Loucy (cell line): ENCODE measurements around the gene EIF4E2.

ENCODE experiments used
- H2AFZ ChIP-seq: fragments of 200-600 bp; sonication (generic); 2 replicates; pipeline ENCODE4 v1.6.0; 2016; ENCODE audit warnings: antibody characterized with exemption, mild to moderate bottlenecking, low read length, moderate library complexity
- H3F3A ChIP-seq: fragments of 200-600 bp; 2 replicates; pipeline ENCODE4 v1.6.0; 2016; ENCODE audit warnings: antibody characterized with exemption, low read depth, mild to moderate bottlenecking
- H3K27me3 ChIP-seq: fragments of 200-600 bp; sonication (generic); 2 replicates; pipeline ENCODE4 v1.6.1; 2014; ENCODE audit warnings: low read length, mild to moderate bottlenecking; ENCODE audit not compliant: insufficient read depth, poor library complexity, severe bottlenecking
- H3K36me3 ChIP-seq: fragments of 200-600 bp; sonication (generic); 2 replicates; pipeline ENCODE4 v1.6.1; 2016; ENCODE audit warnings: low read length; ENCODE audit not compliant: insufficient read depth
- H3K4me1 ChIP-seq: fragments of 200-600 bp; sonication (generic); 2 replicates; pipeline ENCODE4 v1.5.1; 2014; ENCODE audit warnings: low read length, mild to moderate bottlenecking; ENCODE audit not compliant: insufficient read depth, poor library complexity, severe bottlenecking
- H3K4me2 ChIP-seq: fragments of 200-600 bp; sonication (generic); 2 replicates; pipeline ENCODE4 v1.6.0; 2014; ENCODE audit warnings: antibody characterized with exemption, low read length, low read depth, mild to moderate bottlenecking; ENCODE audit not compliant: poor library complexity, severe bottlenecking
- H3K4me3 ChIP-seq: fragments of 200-600 bp; sonication (generic); 2 replicates; pipeline ENCODE4 v1.5.1; 2014; ENCODE audit warnings: low read length, mild to moderate bottlenecking, mixed read lengths; ENCODE audit not compliant: poor library complexity, severe bottlenecking
- H3K79me2 ChIP-seq: fragments of 200-600 bp; sonication (generic); 2 replicates; pipeline ENCODE4 v1.6.1; 2014; ENCODE audit warnings: low read length; ENCODE audit not compliant: insufficient read depth
- H3K9ac ChIP-seq: fragments of 200-600 bp; sonication (generic); 2 replicates; pipeline ENCODE4 v1.6.0; 2014; ENCODE audit warnings: mild to moderate bottlenecking, low read depth, low read length, moderate library complexity; ENCODE audit not compliant: poor library complexity, severe bottlenecking
- H3K9me2 ChIP-seq: fragments of 200-600 bp; sonication (generic); replicated peaks from 2 replicates; pipeline ENCODE4 v1.6.1; 2016; ENCODE audit warnings: low read depth, low read length, mixed read lengths
- H3K9me3 ChIP-seq: fragments of 200-600 bp; sonication (generic); 2 replicates; pipeline ENCODE4 v1.6.1; 2014; ENCODE audit warnings: mild to moderate bottlenecking, antibody characterized with exemption, low read length, low read depth; ENCODE audit not compliant: insufficient read depth
- H4K20me1 ChIP-seq: fragments of 200-600 bp; sonication (generic); 2 replicates; pipeline ENCODE4 v1.6.0; 2014; ENCODE audit warnings: antibody characterized with exemption, low read length, mild to moderate bottlenecking; ENCODE audit not compliant: insufficient read depth, poor library complexity, severe bottlenecking
- CTCF ChIP-seq: fragments of 200-600 bp; sonication (generic); conservative IDR thresholded peaks from 2 replicates; pipeline ENCODE4 v1.5.1; 2014; ENCODE audit warnings: mild to moderate bottlenecking, antibody characterized with exemption, low read length
- EZH2phosphoT487 ChIP-seq: fragments of 200-600 bp; IDR thresholded peaks from 2 replicates; pipeline ENCODE4 v1.6.1; 2018; ENCODE audit warnings: antibody characterized with exemption, mild to moderate bottlenecking, moderate library complexity, borderline replicate concordance

The EIF4E2 gene

DNA sequence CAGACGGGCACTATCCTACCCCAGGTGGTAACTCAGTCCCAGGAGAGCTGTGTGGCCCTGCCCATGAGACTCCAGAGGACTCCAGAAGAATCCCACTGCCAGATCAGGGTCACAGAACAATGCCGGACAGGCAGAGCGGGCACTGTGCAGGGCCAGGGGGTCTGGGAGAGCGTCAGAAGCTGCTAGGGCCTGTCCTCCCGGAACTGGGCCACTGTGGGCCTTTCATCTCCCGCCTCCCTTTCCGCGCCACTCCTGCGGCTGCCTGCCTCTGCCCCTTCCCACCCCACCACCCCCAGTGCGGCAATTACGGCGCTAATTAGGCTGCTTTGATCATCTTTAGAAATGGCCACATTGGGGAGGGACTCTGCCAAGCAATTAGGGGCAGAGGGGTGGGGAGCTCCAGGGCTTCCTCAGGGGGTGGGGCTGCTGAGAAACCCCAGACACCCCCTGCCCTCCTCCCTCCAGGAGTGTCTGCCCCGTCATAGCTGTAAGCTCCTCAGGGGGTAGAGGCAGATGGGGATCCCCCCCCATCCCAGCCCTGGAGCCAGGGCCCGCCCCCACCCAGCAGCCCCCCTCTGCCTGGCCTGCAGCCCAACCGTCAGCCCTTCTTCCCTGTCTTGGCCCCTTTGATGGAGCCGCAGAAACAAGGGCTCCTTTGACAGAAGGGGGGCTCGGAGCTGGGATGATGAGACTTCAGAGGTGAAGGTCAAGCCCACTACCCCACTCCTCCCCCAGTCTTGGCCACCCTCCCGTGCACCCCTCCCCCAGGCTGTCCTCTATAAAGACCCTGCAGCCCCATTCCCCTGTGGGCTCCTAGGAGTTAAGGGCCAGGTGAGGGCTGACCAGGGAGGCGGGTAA is 30.7 kb upstream of the EIF4E2 start, which contains the start of gene PRSS56:
TSS of gene PRSS56 (plus strand) at position 808 of the 858 bp plus-strand sequence. CDS start 211 bp downstream, outside the sequence.
- Histone ChIP-seq H3K79me2 (no peaks in the 10 kb centered on the region), H4K20me1 (no peaks in the 10 kb centered on the region), H3K36me3 (no peaks in the 10 kb centered on the region), H3K4me1 (no peaks in the 10 kb centered on the region), H3K9ac (no peak within 1 kb of the TSS), H3K9me2 (no peaks in the 10 kb centered on the region), H3K9me3 (no peaks in the 10 kb centered on the region), H3K4me3 (no peak within 1 kb of the TSS), H3F3A (no peaks in the 10 kb centered on the region), H2AFZ (no peak within 1 kb of the TSS), H3K4me2 (no peak within 1 kb of the TSS), H3K27me3 (no peaks in the 10 kb centered on the region)
- no peak for TF ChIP-seq CTCF
- TF ChIP-seq EZH2phosphoT487, result no peak

DNA sequence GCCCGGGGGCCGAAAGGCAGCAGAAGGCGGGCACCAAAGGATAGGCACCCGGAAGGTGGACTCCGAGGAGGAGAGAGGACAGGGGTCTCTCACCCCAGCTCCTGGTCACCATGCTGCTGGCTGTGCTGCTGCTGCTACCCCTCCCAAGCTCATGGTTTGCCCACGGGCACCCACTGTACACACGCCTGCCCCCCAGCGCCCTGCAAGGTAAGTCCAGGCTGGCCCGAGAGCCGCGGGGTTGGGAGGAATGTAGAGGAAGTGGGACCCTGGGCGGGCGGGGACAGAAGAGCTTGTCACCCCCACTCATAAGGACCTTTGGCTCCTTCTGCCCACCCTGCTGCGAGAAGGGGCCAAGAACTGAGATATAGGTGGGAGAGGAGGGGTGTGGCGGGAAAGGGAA is 30.0 kb upstream of the EIF4E2 start:
- H3F3A ChIP-seq, result no peaks in the 10 kb centered on the region
- H3K36me3 ChIP-seq, result no peaks in the 10 kb centered on the region
- H3K4me1 ChIP-seq, result no peaks in the 10 kb centered on the region
- no peak for TF ChIP-seq EZH2phosphoT487
- no peak for TF ChIP-seq CTCF
- no peak overlapping the region for H3K4me3 ChIP-seq
- H3K9me2 ChIP-seq, result no peaks in the 10 kb centered on the region
- H2AFZ ChIP-seq, result no peak overlapping the region
- H3K4me2 ChIP-seq, result no peak overlapping the region
- no peak overlapping the region for H3K9ac ChIP-seq
- H3K79me2 ChIP-seq, result no peaks in the 10 kb centered on the region
- H3K27me3 ChIP-seq, result no peaks in the 10 kb centered on the region
- no peaks in the 10 kb centered on the region for H3K9me3 ChIP-seq
- no peaks in the 10 kb centered on the region for H4K20me1 ChIP-seq

- Histone ChIP-seq H3K79me2 (no peaks in the 10 kb centered on the region), H3K9ac (no peak overlapping the region), H4K20me1 (no peaks in the 10 kb centered on the region), H3K9me2 (no peaks in the 10 kb centered on the region), H3K4me2 (no peak overlapping the region), H3K27me3 (no peaks in the 10 kb centered on the region), H3K36me3 (no peaks in the 10 kb centered on the region), H3F3A (no peaks in the 10 kb centered on the region), H2AFZ (no peak overlapping the region), H3K9me3 (no peaks in the 10 kb centered on the region), H3K4me3 (no peak overlapping the region), H3K4me1 (no peaks in the 10 kb centered on the region)
- TF ChIP-seq EZH2phosphoT487 (no peak), CTCF (no peak)
Measured at GRCh38 chr2:232521098-232521497, 29.4 kb upstream of the EIF4E2 start.
